ENCODE measurements around the gene LYRM7.

Gene LYRM7

GRCh38 chr5:131196331-131196730 is 25.6 kb downstream of the LYRM7 start:
- TF ChIP-seq CTCF (IDR thresholded peaks at IDR 0.05; ENCODE audit: insufficient read depth, missing control alignments) = no peak
- FAIRE-seq = no peak
- no peak for DNase-seq (ENCODE audit: insufficient read length, low spot score)

DNA sequence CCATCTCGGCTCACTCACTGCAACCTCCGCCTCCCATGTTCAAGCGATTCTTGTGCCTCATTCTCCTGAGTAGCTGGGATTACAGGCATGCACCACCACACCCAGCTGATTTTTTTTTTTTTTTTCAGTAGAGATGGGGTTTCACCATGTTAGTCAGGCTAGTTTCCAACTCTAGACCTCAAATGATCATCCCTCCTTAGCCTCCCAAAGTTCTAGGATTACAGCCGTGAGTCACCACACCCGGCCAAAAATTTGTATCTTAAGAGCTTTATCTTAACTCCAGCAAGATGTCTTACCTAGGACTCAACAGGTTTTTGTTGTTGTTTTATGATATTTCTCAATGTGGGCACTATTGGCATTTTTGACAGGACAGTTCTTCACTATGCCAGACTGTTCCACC is 27.9 kb downstream of the LYRM7 start:
- no peak for TF ChIP-seq CTCF (IDR thresholded peaks at IDR 0.05; ENCODE audit: insufficient read depth, missing control alignments)
- no peak for DNase-seq (ENCODE audit: insufficient read length, low spot score)
- no peak for FAIRE-seq

GRCh38 chr5:131200560-131200959 is 29.8 kb downstream of the LYRM7 start:
- FAIRE-seq = no peak
- no peak for TF ChIP-seq CTCF (IDR thresholded peaks at IDR 0.05; ENCODE audit: insufficient read depth, missing control alignments)
- no peak for DNase-seq (ENCODE audit: insufficient read length, low spot score)

- TF ChIP-seq CTCF (IDR thresholded peaks at IDR 0.05; ENCODE audit: insufficient read depth, missing control alignments) = no peak
- no peak for FAIRE-seq
- DNase-seq (ENCODE audit: insufficient read length, low spot score) = no peak
Measured at GRCh38 chr5:131204964-131205363, 34.2 kb downstream of the LYRM7 start.

- DNase-seq (ENCODE audit: insufficient read length, low spot score) = no peak
- no peak for FAIRE-seq
- no peak for TF ChIP-seq CTCF (IDR thresholded peaks at IDR 0.05; ENCODE audit: insufficient read depth, missing control alignments)
Measured at GRCh38 chr5:131206061-131206460, 35.3 kb downstream of the LYRM7 start.

DNA sequence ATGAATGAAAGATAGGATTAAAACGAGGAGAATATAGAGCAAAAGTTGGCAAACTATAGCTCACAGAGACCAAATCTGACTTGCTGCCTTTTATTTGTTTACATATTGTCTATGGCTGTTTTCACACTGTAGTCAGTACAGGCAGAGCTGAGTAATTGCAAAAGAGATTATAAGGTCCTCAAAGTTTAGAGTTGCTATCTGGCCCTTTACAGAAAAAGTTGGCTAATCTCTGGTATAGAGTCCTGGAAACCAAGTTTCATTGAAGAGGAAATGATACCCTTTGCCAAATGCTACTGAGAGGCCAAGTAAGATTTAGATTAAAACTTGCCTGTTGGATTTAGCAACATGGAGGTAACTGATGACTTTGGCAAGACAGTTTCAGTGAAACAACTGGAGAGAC is 36.0 kb downstream of the LYRM7 start:
- no peak for TF ChIP-seq CTCF (IDR thresholded peaks at IDR 0.05; ENCODE audit: insufficient read depth, missing control alignments)
- no peak for FAIRE-seq

DNA sequence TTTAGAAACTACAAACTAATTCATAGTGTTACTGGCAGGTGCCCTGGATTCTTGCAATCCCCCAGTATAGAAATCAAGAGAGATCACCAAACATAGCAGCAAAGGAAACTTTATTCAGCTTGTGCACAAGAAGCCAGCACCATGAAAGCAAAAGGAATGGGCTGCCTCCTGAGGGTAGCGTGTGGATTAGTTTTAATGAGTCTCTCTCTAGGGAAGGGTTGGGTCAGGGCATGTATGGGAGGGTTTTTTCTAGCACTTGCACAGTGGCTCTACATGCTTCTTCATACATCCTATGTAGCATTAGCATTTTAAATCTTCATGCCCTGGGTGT is 38.4 kb downstream of the LYRM7 start:
- FAIRE-seq (no peak), DNase-seq (ENCODE audit: insufficient read length, low spot score) (no peak)
- no peak for TF ChIP-seq CTCF (IDR thresholded peaks at IDR 0.05; ENCODE audit: insufficient read depth, missing control alignments)

More for the DNA sequence above, 36.0 kb downstream of the LYRM7 start:
- no peak for DNase-seq (ENCODE audit: insufficient read length, low spot score)
